Neural cell (in vitro differentiated cells): ENCODE measurements around the gene IAPP. TPM values are rescaled to one million over a fixed set of nuclear protein-coding genes. Genes with fewer than 3 reads are reported as not detected.

ENCODE experiments used
- H2AFZ ChIP-seq: fragments of 200-600, 300-800 bp; sonication (generic), shearing (Covaris generic); 2 replicates; pipeline ENCODE4 v1.6.0; 2014; ENCODE audit warnings: low read depth, mild to moderate bottlenecking, antibody characterized with exemption, low read length, moderate library complexity
- H3F3A ChIP-seq: fragments of 200-600 bp; shearing (Covaris generic); 2 replicates; pipeline ENCODE4 v1.6.1; 2016; ENCODE audit warnings: mild to moderate bottlenecking, moderate library complexity, mixed read lengths, antibody characterized with exemption, low read length; ENCODE audit not compliant: insufficient read depth, poor library complexity, severe bottlenecking
- H3K27ac ChIP-seq: fragments of 200-600, 300-800 bp; sonication (generic), shearing (Covaris generic); 2 replicates; pipeline ENCODE4 v1.5.1; 2014; ENCODE audit warnings: mild to moderate bottlenecking, low read length, moderate library complexity
- H3K27me3 ChIP-seq: fragments of 300-800, 200-600 bp; sonication (generic), shearing (Covaris generic); 2 replicates; pipeline ENCODE4 v1.6.0; 2014; ENCODE audit warnings: mild to moderate bottlenecking, low read depth, low read length, moderate library complexity; ENCODE audit not compliant: insufficient read depth
- H3K36me3 ChIP-seq: fragments of 300-800, 200-600 bp; sonication (generic), shearing (Covaris generic); 2 replicates; pipeline ENCODE4 v1.5.1; 2014; ENCODE audit warnings: mild to moderate bottlenecking, antibody characterized with exemption, low read length, moderate library complexity; ENCODE audit not compliant: insufficient read depth
- H3K4me2 ChIP-seq: fragments of 300-800, 200-600 bp; sonication (generic), shearing (Covaris generic); 2 replicates; pipeline ENCODE4 v1.6.0; 2014; ENCODE audit warnings: mild to moderate bottlenecking, low read length
- H3K4me3 ChIP-seq: fragments of 300-800, 200-600 bp; sonication (generic), shearing (Covaris generic); 2 replicates; pipeline ENCODE4 v1.5.1; 2014; ENCODE audit warnings: mild to moderate bottlenecking, low read length, moderate library complexity
- H3K79me2 ChIP-seq: fragments of 200-600 bp; shearing (Covaris generic); replicated peaks from 2 replicates; pipeline ENCODE4 v1.6.0; 2014; ENCODE audit warnings: mild to moderate bottlenecking, low read length, moderate library complexity; ENCODE audit not compliant: insufficient read depth
- H3K9ac ChIP-seq: fragments of 300-800, 200-600 bp; sonication (generic), shearing (Covaris generic); 2 replicates; pipeline ENCODE4 v1.6.1; 2016; ENCODE audit warnings: mild to moderate bottlenecking, low read length, mixed read lengths
- H3K9me2 ChIP-seq: fragments of 200-600 bp; shearing (Covaris generic); 2 replicates; pipeline ENCODE4 v1.6.1; 2016; ENCODE audit warnings: mild to moderate bottlenecking, low read length, mixed read lengths; ENCODE audit not compliant: insufficient read depth
- H3K9me3 ChIP-seq: fragments of 200-600, 300-800 bp; sonication (generic), shearing (Covaris generic); 2 replicates; pipeline ENCODE4 v1.6.1; 2016; ENCODE audit warnings: mild to moderate bottlenecking, mixed run types, low read length, moderate library complexity, mixed read lengths
- H4K20me1 ChIP-seq: fragments of 200-600 bp; shearing (Covaris generic); 2 replicates; pipeline ENCODE4 v1.6.1; 2016; ENCODE audit warnings: mild to moderate bottlenecking, mixed run types; ENCODE audit not compliant: insufficient read depth
- EP300 ChIP-seq: fragments of 450-650 bp; conservative IDR thresholded peaks from 2 replicates; pipeline ENCODE4 v1.6.1; 2014; ENCODE audit warnings: antibody characterized with exemption, mild to moderate bottlenecking, moderate library complexity; ENCODE audit not compliant: poor library complexity, severe bottlenecking
- EZH2 ChIP-seq: fragments of 200-600, 300-800 bp; shearing (Covaris generic), sonication (generic); IDR thresholded peaks from 2 replicates; pipeline ENCODE4 v1.6.1; 2014; ENCODE audit warnings: antibody characterized with exemption, low read length, borderline replicate concordance, mild to moderate bottlenecking; ENCODE audit not compliant: insufficient read depth, poor library complexity, severe bottlenecking
- MXI1 ChIP-seq: fragments of 450-650 bp; conservative IDR thresholded peaks from 2 replicates; pipeline ENCODE4 v1.6.1; 2014; ENCODE audit warnings: antibody characterized with exemption, mild to moderate bottlenecking; ENCODE audit not compliant: poor library complexity, severe bottlenecking
- POLR2AphosphoS5 ChIP-seq: IDR thresholded peaks from 2 replicates; pipeline ENCODE4 v1.6.1; 2012
- RAD21 ChIP-seq: fragments of 450-650 bp; conservative IDR thresholded peaks from 2 replicates; pipeline ENCODE4 v1.6.1; 2014; ENCODE audit warnings: antibody characterized with exemption, mild to moderate bottlenecking, moderate library complexity
- SMC3 ChIP-seq: fragments of 450-650 bp; conservative IDR thresholded peaks from 2 replicates; pipeline ENCODE4 v1.6.1; 2014; ENCODE audit warnings: antibody characterized with exemption, mild to moderate bottlenecking, moderate library complexity; ENCODE audit not compliant: poor library complexity
- TAF1 ChIP-seq: IDR thresholded peaks from 2 replicates; pipeline ENCODE4 v1.6.1; 2012; ENCODE audit warnings: low read depth
- polyA plus RNA-seq: library from polyadenylated mRNA; depleted of rRNA; stranded (reverse); fragments of >200 nt; gene quantifications from 2 replicates; pipeline ENCODE4 v1.2.3, GENCODE V29; 2014
- TF ChIP-seq, protein P1 (sequence below): IDR thresholded peaks from 2 replicates; pipeline ENCODE4 v1.6.1; 2012; ENCODE audit warnings: borderline replicate concordance
- TF ChIP-seq, protein P2 (sequence below): fragments of 450-650 bp; IDR thresholded peaks from 2 replicates; pipeline ENCODE4 v1.5.1; 2014; ENCODE audit warnings: antibody characterized with exemption, mild to moderate bottlenecking, moderate library complexity; ENCODE audit not compliant: poor library complexity, severe bottlenecking

IAPP gene
- polyA plus RNA-seq, 1 donor from 2014 or later: not detected

DNA sequence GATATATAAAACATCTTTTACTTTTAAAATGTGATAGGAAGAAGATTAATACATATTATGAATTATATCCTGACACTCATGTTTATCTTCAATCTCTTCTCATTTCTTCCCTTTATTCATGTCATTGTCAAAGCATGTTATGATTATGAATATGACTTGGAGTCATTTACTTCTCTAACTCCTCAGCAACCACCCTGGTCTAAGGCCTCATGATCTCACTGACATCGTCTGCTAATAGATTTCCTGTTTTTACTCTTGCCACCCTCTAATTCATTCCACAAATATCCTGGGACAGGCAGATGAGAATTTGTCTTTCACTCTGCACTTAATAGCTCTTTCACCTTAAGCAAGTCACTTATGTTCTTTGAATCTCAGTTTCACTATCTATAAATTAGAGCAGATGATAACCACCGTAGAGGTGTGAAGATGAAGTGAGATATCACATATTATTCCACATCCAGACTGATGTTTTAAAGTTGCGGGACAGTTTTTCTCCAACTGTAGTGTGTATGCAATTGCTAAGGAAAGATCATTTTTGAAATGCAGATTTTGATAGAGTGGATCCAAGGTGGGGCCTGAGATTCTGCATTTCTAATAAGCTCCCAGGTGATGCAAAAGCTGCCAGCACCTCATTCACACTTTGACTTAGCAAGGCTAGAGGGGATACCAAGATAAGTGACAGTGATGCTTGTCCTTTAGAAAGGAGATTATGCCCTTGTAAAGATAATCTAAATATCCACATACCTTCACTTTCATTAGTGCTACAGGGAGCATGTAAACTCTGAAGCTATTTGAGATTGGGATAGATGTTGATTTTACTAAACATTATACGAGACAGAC, 3.3 kb upstream of the IAPP start:
- Histone ChIP-seq H3K27me3 (no peaks in the 10 kb centered on the region), H3K9me2 (no peaks in the 10 kb centered on the region), H3K9me3 (no peaks in the 10 kb centered on the region), H2AFZ (no peak overlapping the region), H3K27ac (no peak overlapping the region), H3K79me2 (no peaks in the 10 kb centered on the region), H3K9ac (no peak overlapping the region), H3K36me3 (no peaks in the 10 kb centered on the region), H3K4me2 (no peak overlapping the region), H3F3A (no peaks in the 10 kb centered on the region), H3K4me3 (no peak overlapping the region), H4K20me1 (no peaks in the 10 kb centered on the region)
- TF ChIP-seq, protein P1, sequence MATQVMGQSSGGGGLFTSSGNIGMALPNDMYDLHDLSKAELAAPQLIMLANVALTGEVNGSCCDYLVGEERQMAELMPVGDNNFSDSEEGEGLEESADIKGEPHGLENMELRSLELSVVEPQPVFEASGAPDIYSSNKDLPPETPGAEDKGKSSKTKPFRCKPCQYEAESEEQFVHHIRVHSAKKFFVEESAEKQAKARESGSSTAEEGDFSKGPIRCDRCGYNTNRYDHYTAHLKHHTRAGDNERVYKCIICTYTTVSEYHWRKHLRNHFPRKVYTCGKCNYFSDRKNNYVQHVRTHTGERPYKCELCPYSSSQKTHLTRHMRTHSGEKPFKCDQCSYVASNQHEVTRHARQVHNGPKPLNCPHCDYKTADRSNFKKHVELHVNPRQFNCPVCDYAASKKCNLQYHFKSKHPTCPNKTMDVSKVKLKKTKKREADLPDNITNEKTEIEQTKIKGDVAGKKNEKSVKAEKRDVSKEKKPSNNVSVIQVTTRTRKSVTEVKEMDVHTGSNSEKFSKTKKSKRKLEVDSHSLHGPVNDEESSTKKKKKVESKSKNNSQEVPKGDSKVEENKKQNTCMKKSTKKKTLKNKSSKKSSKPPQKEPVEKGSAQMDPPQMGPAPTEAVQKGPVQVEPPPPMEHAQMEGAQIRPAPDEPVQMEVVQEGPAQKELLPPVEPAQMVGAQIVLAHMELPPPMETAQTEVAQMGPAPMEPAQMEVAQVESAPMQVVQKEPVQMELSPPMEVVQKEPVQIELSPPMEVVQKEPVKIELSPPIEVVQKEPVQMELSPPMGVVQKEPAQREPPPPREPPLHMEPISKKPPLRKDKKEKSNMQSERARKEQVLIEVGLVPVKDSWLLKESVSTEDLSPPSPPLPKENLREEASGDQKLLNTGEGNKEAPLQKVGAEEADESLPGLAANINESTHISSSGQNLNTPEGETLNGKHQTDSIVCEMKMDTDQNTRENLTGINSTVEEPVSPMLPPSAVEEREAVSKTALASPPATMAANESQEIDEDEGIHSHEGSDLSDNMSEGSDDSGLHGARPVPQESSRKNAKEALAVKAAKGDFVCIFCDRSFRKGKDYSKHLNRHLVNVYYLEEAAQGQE: no peak
- TF ChIP-seq, protein P2, sequence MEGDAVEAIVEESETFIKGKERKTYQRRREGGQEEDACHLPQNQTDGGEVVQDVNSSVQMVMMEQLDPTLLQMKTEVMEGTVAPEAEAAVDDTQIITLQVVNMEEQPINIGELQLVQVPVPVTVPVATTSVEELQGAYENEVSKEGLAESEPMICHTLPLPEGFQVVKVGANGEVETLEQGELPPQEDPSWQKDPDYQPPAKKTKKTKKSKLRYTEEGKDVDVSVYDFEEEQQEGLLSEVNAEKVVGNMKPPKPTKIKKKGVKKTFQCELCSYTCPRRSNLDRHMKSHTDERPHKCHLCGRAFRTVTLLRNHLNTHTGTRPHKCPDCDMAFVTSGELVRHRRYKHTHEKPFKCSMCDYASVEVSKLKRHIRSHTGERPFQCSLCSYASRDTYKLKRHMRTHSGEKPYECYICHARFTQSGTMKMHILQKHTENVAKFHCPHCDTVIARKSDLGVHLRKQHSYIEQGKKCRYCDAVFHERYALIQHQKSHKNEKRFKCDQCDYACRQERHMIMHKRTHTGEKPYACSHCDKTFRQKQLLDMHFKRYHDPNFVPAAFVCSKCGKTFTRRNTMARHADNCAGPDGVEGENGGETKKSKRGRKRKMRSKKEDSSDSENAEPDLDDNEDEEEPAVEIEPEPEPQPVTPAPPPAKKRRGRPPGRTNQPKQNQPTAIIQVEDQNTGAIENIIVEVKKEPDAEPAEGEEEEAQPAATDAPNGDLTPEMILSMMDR: no peak
- no peak for TF ChIP-seq MXI1
- TF ChIP-seq TAF1: no peak
- TF ChIP-seq EZH2: no peak
- no peak for TF ChIP-seq POLR2AphosphoS5
- no peak for TF ChIP-seq SMC3
- no peak for TF ChIP-seq RAD21
- TF ChIP-seq EP300: no peak

DNA sequence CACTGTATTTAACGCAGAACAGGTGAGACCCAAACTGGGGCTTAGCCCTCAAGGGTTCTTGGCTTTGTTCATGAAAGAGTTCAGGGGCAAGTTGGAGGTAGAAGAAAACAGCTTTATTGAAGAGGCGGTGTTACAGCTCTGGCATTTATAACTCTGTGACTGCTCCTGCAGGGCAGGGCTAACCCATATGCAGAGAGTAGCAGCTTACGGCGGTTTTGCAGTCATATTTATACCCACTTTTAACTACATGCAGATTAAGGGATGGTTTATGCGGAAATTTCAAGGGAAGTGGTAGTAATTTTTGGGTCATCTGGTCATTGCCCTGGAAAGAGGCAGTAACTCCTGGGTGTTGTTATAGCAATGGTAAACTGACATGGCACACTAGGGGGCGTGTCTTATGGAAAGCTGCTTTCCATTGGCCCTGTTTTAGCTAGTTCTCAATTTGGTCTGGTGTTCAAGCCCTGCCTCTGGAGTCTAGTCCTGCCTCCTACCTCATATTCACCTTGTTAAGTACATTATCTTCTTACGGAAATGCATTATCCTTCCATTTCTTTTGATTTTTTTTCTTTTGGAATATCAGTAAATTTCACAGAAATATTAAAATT, 1.8 kb upstream of the IAPP start:
- Histone ChIP-seq H3K4me3 (no peak overlapping the region), H3K9me2 (no peaks in the 10 kb centered on the region), H3K9ac (no peak overlapping the region), H3K27ac (no peak overlapping the region), H2AFZ (no peak overlapping the region), H4K20me1 (no peaks in the 10 kb centered on the region), H3K79me2 (no peaks in the 10 kb centered on the region), H3K36me3 (no peaks in the 10 kb centered on the region), H3K4me2 (no peak overlapping the region), H3K27me3 (no peaks in the 10 kb centered on the region), H3K9me3 (no peaks in the 10 kb centered on the region), H3F3A (no peaks in the 10 kb centered on the region)
- no peak for TF ChIP-seq MXI1
- TF ChIP-seq, protein P2: no peak
- TF ChIP-seq, protein P1: no peak
- TF ChIP-seq TAF1: no peak
- TF ChIP-seq SMC3: no peak
- TF ChIP-seq EP300: no peak
- TF ChIP-seq POLR2AphosphoS5: no peak
- no peak for TF ChIP-seq RAD21
- no peak for TF ChIP-seq EZH2
